ACC112 (cell line): Measurements from ENCODE around the gene H2AZ2.
"Not testable (repeated sequence)": the region's sequence is repeated elsewhere in the genome, so short reads cannot be mapped to it uniquely, and the experiment has no call there.

Source experiments
- H2AFZ ChIP-seq: fragments of 200-600 bp; sonication (generic); one replicate; pipeline ENCODE4 v1.6.0; 2017; ENCODE audit warnings: antibody characterized with exemption, low read length; ENCODE audit not compliant: unreplicated experiment
- H3K27ac ChIP-seq: fragments of 200-600 bp; sonication (generic); 2 replicates; pipeline ENCODE4 v1.5.1; 2014; ENCODE audit warnings: low read depth, mild to moderate bottlenecking, antibody characterized with exemption, low read length, moderate library complexity
- H3K27me3 ChIP-seq: fragments of 200-600 bp; sonication (generic); 2 replicates; pipeline ENCODE4 v1.6.1; 2014; ENCODE audit warnings: mild to moderate bottlenecking, antibody characterized with exemption, low read length, moderate library complexity, mixed read lengths; ENCODE audit not compliant: insufficient read depth
- H3K36me3 ChIP-seq: fragments of 200-600 bp; sonication (generic); 2 replicates; pipeline ENCODE4 v1.6.1; 2016; ENCODE audit warnings: mild to moderate bottlenecking, antibody characterized with exemption, low read length, moderate library complexity, mixed read lengths; ENCODE audit not compliant: insufficient read depth
- H3K4me1 ChIP-seq: fragments of 200-600 bp; sonication (generic); one replicate; pipeline ENCODE4 v1.6.1; 2016; ENCODE audit warnings: low read length, mixed read lengths; ENCODE audit not compliant: insufficient read depth, unreplicated experiment, control insufficient read depth
- H3K4me3 ChIP-seq: fragments of 200-600 bp; sonication (generic); 2 replicates; pipeline ENCODE4 v1.5.1; 2014; ENCODE audit warnings: mild to moderate bottlenecking, low read depth, low read length
- H3K79me2 ChIP-seq: fragments of 200-600 bp; sonication (generic); one replicate; pipeline ENCODE4 v1.6.0; 2016; ENCODE audit warnings: low read length; ENCODE audit not compliant: control insufficient read depth, unreplicated experiment, insufficient read depth

The H2AZ2 gene

DNA sequence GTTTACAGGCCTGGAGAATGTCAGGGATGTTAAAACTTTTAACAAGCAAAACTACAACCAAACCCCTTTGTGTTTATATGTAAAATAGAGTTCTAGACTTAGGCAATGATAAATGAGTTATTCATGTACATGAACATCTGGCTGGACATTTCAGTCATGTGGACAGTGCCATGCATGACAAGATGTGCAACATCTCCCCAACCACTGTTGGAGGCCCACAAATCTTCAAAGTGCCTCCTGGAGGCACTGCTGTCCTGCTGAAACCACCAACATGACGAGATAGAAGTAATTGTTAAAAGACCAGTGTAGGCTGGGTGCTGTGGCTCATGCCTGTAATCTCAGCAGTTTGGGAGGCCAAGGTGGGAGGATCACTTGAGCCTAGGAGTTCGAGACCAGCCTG lies 33.0 kb downstream of the H2AZ2 start:
- no peak overlapping the region for H3K27ac ChIP-seq
- H3K4me3 ChIP-seq, result no peak overlapping the region
- H3K27me3 ChIP-seq, result no peaks in the 10 kb centered on the region
- no peak overlapping the region for H2AFZ ChIP-seq
- H3K36me3 ChIP-seq, result no peaks in the 10 kb centered on the region
- H3K4me1 ChIP-seq, result no peaks in the 10 kb centered on the region
- H3K79me2 ChIP-seq, result no peaks in the 10 kb centered on the region

DNA sequence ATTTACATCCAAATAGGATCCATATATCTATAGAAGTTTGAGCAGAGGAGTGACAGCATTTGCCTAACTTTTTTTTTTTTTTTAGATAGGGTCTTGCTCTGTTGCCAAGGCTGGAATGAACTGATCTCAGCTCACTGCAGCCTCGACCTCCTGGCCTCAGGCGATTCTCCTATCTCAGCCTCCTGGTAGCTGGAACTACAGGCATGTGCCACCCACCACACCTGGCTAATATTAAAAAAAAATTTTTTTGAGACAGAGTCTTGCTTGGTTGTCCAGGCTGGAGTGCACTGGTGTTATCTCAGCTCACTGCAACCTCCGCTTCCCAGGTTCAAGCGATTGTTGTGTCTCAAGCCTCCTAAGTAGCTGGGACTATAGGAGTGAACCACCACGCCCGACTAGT lies 36.3 kb downstream of the H2AZ2 start:
- Histone ChIP-seq H3K36me3 (no peaks in the 10 kb centered on the region), H2AFZ (no peak overlapping the region), H3K4me1 (no peaks in the 10 kb centered on the region), H3K27me3 (no peaks in the 10 kb centered on the region), H3K4me3 (no peak overlapping the region), H3K79me2 (no peaks in the 10 kb centered on the region), H3K27ac (no peak overlapping the region)

DNA sequence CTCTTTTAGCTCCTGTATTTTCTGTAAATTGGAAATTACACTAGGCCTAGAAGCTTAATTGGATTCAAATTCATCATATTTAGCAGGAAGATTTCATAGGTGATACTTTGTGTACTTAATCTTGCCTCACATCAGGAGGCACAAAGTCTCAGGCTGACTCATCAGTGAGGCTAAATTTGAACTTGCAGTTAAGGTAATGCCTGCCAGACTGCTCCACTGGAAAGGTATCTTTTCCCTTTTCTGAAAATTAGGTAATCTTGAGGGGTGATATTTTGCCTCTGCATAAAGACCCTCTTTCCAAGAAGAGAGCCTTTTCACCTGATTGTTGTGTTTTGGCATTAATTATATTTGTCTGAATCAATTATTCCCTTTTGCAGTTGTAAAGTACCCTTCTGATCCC lies 36.8 kb downstream of the H2AZ2 start:
- no peaks in the 10 kb centered on the region for H3K4me1 ChIP-seq
- H2AFZ ChIP-seq, result no peak overlapping the region
- no peaks in the 10 kb centered on the region for H3K79me2 ChIP-seq
- no peak overlapping the region for H3K27ac ChIP-seq
- no peaks in the 10 kb centered on the region for H3K27me3 ChIP-seq
- no peaks in the 10 kb centered on the region for H3K36me3 ChIP-seq
- no peak overlapping the region for H3K4me3 ChIP-seq

DNA sequence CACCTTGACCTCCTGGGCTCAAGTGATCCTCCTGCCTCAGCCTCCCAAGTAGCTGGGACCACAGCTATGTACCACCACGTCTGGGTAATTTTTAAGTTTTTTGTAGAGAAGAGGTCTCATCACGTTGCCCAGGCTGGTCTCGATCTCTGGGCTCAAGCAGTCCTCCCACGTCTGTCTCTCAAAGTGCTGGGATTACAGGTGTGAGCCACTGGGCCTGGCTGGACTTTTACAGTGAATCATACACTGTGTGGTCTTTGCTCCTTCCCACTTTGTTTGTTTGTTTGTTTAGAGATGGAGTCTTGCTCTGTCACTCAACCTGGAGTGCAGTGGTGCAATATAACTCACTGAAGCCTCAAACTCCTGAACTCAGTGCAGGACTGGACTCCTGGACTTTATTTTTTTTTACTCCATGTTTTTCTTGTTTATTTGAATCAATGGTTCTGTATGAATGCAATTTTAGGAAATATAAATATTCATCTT lies 38.9 kb downstream of the H2AZ2 start:
- Histone ChIP-seq H3K79me2 (no peaks in the 10 kb centered on the region), H3K27me3 (no peaks in the 10 kb centered on the region), H3K4me3 (no peak overlapping the region), H2AFZ (no peak overlapping the region), H3K27ac (no peak overlapping the region), H3K4me1 (no peaks in the 10 kb centered on the region), H3K36me3 (no peaks in the 10 kb centered on the region)

DNA sequence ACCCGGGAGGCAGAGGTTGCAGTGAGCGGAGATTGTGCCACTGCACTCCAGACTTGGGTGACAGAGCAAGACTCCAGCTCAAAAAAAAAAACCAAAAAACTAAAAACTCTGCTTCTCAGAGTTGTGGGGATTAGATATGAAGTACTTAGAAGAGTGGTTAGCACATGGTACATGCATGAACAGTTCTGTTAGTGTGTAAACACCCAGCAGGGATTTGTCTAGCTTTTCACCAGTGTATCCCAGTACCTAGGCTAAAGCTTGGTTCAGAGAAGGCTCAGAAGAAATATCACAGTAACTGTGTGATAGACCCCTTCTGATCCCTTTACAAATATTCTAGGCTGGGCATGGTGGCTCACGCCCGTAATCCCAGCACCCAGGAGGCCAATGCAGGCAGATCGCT lies 41.9 kb downstream of the H2AZ2 start:
- no peaks in the 10 kb centered on the region for H3K79me2 ChIP-seq
- no peak overlapping the region for H3K27ac ChIP-seq
- peaks cover 16% of the 10 kb centered on the region for H3K36me3 ChIP-seq

DNA sequence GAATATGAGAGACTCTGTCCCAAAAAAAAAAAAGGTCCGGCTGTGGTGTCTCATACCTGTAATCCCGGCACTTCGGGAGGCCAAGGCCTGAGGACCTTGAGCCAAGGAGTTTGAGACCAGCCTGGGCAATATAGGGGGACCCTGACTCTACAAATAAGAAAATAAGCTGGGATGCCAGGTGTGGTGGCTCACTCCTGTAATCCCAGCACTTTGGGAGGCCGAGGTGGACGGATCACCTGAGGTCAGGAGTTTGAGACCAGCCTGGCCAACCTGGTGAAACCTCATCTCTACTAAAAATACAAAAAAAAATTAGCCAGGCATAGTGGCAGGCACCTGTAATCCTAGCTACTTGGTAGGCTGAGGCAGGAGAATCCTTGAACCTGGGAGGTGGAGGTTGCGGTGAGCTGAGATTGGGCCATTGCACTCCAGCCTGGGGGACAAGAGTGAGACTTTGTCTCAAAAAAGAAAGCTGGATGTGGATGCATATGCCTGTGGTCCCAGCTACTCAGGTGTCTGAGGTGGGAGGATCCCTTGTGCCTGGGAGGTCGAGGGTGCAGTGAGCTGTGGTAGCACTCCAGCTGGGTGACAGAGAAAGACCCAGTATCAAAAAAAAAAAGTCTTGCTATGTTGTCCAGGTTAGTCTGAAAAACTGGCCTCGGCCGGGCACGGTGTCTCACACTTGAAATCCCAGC lies 43.9 kb downstream of the H2AZ2 start:
- peaks cover 20% of the 10 kb centered on the region for H3K4me1 ChIP-seq
- H3K36me3 ChIP-seq, result peaks cover 30% of the 10 kb centered on the region
- not testable (repeated sequence) for H3K27me3 ChIP-seq, H2AFZ ChIP-seq, H3K4me3 ChIP-seq, H3K27ac ChIP-seq
- peaks cover 15% of the 10 kb centered on the region for H3K79me2 ChIP-seq

More for the DNA sequence above, 41.9 kb downstream of the H2AZ2 start:
- Histone ChIP-seq H2AFZ (no peak overlapping the region), H3K4me1 (peaks cover 8% of the 10 kb centered on the region), H3K4me3 (no peak overlapping the region), H3K27me3 (no peaks in the 10 kb centered on the region)

DNA sequence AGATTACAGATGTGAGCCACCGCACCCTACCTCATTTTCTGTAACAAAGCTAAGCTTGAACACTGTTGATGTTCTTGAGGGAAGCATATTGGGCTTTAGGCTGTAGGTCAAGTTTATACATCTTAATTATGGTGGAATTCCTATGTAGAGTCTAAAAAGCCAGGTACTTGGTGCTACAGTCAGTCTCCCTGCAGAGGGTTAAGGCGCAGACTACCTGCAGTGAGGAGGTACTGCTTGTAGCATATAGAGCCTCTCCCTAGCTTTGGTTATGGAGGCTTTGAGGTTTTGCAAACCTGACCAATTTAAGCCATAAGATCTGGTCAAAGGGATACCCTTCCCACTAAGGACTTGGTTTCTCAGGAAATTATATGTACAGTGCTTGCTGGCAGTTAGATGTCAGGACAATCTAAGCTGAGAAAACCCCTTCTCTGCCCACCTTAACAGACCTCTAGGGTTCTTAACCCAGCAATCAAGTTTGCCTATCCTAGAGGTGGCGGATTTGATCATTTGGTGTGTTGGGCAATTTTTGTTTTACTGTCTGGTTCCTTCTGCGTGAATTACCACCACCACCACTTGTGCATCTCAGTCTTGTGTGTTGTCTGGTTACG lies 45.4 kb downstream of the H2AZ2 start:
- Histone ChIP-seq H3K79me2 (peaks cover 30% of the 10 kb centered on the region), H3K4me3 (no peak overlapping the region), H3K36me3 (peaks cover 42% of the 10 kb centered on the region), H3K27me3 (no peaks in the 10 kb centered on the region), H3K4me1 (peaks cover 25% of the 10 kb centered on the region), H2AFZ (no peak overlapping the region), H3K27ac (peak overlapping the region; percentile 62)

DNA sequence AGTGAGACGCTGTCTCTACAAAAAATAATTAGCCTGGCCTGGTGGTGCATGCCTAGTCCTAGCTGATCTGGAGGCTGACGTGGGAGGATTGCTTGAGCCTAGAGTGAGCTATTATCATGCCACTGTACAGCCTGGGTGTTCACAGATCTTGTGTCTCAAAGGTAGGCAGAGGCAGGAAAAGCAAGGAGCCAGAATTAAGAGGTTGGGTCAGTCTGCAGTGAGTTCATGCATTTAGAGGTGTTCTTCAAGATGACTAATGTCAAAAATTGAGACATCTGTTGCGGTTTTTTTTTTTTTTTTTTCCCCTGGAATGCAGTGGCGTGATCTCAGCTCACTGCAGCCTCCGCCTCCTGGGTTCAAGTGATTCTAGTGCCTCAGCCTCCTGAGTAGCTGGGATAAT lies 46.0 kb downstream of the H2AZ2 start:
- H2AFZ ChIP-seq, result no peak overlapping the region
- peak overlapping the region; percentile 21; the same call in 1 of the 2 replicates for H3K27ac ChIP-seq
- H3K4me1 ChIP-seq, result peaks cover 25% of the 10 kb centered on the region
- peaks cover 36% of the 10 kb centered on the region for H3K79me2 ChIP-seq
- no peaks in the 10 kb centered on the region for H3K27me3 ChIP-seq
- H3K4me3 ChIP-seq, result no peak overlapping the region
- peaks cover 43% of the 10 kb centered on the region for H3K36me3 ChIP-seq

DNA sequence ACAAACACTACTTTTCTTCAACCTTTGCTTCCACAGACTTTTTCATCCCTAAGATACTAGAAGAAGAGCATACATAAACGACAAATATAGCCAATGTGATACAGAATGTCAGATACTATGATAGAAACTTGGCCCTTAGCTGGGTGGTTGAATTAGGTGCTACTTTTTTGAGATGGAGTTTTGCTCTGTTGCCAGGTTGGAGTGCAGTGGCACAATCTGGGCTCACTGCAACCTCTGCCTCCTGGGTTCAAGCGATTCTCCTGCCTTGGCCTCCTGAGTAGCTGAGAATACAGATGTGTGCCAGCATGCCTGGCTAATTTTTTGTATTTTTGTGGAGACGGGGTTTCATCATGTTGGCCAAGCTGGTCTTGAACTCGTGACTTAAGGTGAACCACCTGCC lies 47.9 kb downstream of the H2AZ2 start:
- no peak overlapping the region for H2AFZ ChIP-seq
- peaks cover 25% of the 10 kb centered on the region for H3K4me1 ChIP-seq
- H3K27me3 ChIP-seq, result no peaks in the 10 kb centered on the region
- peaks cover 46% of the 10 kb centered on the region for H3K79me2 ChIP-seq
- 0 out of 2 replicates have a peak overlapping the region, but pooled peaks have one; percentile 3 for H3K27ac ChIP-seq
- peak overlapping the region; percentile 86; the same call in 1 of the 2 replicates for H3K4me3 ChIP-seq
- H3K36me3 ChIP-seq, result peaks cover 43% of the 10 kb centered on the region

DNA sequence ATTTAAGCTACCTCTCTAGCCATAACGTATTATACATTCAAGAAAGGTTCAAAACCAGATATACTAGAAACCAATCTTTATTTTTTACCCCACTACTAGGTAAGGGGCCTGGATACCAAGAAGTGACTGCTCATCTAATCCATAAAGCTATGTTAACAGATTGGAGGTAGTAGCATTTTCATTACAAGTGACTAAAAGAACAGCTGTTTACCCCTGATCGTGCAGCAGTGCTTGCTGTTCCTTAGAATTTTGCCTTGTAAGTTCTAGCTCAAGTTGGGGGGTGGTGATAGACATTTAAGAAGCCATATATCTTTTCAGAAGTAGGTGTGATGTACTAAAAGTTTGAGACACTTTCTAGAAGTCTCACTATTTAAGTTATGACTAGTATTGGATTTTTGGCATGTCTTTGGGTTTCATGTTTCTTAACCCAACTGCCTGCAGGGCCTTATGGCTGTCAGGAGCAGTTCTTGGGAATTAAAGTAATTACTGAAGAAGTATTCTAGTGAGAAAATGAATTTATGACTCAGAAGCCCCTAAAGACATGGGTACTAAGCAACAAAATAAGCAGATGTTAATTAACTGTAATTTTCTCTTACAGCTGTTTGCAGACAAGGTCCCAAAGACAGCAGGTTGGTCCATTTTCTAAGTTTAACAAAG lies 49.1 kb downstream of the H2AZ2 start:
- peaks cover 46% of the 10 kb centered on the region for H3K79me2 ChIP-seq
- no peak overlapping the region for H2AFZ ChIP-seq
- H3K27me3 ChIP-seq, result no peaks in the 10 kb centered on the region
- peaks cover 43% of the 10 kb centered on the region for H3K36me3 ChIP-seq
- peak overlapping the region; percentile 1 for H3K27ac ChIP-seq
- H3K4me3 ChIP-seq, result peak overlapping the region; percentile 86
- H3K4me1 ChIP-seq, result peaks cover 25% of the 10 kb centered on the region
